Measurements from ENCODE around the gene RPUSD3. TPM values are rescaled to one million over a fixed set of nuclear protein-coding genes. Genes with fewer than 3 reads are reported as not detected.
A peak's percentile ranks its signal among the peaks of the same experiment; 100 is the strongest.

The RPUSD3 gene
- total RNA-seq, 4 donors from 2014 or later, result 37.1 to 69.7 (median 52.2) TPM

GRCh38 chr3:9792405-9793160 is 51.2 kb downstream of the RPUSD3 start, which contains the start of the genes ARPC4 and TADA3:
Gene ARPC4, plus strand, starts transcription at chr3:9793082. Its CDS starts 40 bp downstream, at chr3:9793122.
Gene TADA3, minus strand, starts transcription at chr3:9792473. Its CDS starts 1,007 bp downstream, at chr3:9791466.
- no peaks in the 10 kb centered on the region for H3K9me3 ChIP-seq
- H3K4me3 ChIP-seq, result peak within 1 kb of the TSS; percentile 90 to 99 (median 98)
- no peaks in the 10 kb centered on the region for H3K27me3 ChIP-seq
- WGBS, 2 donors, result 0 to 1% methylated on average over 63 to 65 of the region's 65 CpGs
- peak within 1 kb of the TSS; percentile 90 to 99 (median 98) for H3K27ac ChIP-seq
- peak; percentile 54 to 82 for TF ChIP-seq EP300 (IDR thresholded peaks at IDR 0.05)
- TF ChIP-seq, protein P1, sequence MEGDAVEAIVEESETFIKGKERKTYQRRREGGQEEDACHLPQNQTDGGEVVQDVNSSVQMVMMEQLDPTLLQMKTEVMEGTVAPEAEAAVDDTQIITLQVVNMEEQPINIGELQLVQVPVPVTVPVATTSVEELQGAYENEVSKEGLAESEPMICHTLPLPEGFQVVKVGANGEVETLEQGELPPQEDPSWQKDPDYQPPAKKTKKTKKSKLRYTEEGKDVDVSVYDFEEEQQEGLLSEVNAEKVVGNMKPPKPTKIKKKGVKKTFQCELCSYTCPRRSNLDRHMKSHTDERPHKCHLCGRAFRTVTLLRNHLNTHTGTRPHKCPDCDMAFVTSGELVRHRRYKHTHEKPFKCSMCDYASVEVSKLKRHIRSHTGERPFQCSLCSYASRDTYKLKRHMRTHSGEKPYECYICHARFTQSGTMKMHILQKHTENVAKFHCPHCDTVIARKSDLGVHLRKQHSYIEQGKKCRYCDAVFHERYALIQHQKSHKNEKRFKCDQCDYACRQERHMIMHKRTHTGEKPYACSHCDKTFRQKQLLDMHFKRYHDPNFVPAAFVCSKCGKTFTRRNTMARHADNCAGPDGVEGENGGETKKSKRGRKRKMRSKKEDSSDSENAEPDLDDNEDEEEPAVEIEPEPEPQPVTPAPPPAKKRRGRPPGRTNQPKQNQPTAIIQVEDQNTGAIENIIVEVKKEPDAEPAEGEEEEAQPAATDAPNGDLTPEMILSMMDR (IDR thresholded peaks at IDR 0.05), result peak in 3 of 5 experiments; percentile 12 to 69 (median 42)
- TF ChIP-seq POLR2A (IDR thresholded peaks at IDR 0.05), result peak in 1 of 2 donors; percentile 51
- peaks cover 0 to 61% (median 0%) of the 10 kb centered on the region in 3 donors for H3K36me3 ChIP-seq
- H3K4me1 ChIP-seq, result peaks cover 0 to 58% (median 28%) of the 10 kb centered on the region in 4 donors
- peak; percentile 87 to 88 for DNase-seq (ENCODE audit: low spot score in 2 of 2)

DNA sequence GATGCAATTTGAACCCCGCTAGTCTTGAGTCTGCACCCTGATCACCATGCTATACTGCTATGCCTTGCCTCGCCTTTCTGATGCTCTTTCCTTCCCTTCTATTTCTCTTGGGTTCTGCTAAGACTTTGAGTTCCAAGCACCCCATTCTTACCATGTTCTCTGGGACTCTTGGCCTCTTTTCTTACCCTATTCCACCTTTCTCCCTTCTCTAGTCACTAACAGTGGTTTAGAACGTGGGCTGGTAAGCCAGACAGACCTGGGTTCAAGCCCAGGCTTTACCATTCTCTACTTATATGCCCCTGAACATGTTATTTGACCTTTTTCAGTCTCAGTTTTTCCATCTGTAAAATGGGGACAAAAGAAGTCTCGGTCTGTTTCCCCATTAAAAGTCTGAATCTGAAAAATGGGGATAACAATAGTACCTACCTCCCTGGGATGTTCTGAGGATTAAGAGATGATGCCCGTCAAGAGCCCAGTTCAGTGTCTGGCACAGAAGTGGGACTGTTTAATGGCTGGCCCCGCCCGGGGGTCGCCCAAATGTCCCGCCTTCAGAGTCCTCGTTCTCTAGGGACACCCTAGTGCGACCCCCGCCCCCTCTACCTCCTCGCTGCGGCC is 51.9 kb downstream of the RPUSD3 start:
- WGBS, 2 donors, result 14 to 20% methylated on average over 10 to 14 of the region's 14 CpGs
- peaks cover 0 to 61% (median 0%) of the 10 kb centered on the region in 3 donors for H3K36me3 ChIP-seq
- TF ChIP-seq, protein P1 (IDR thresholded peaks at IDR 0.05), result no peak
- no peak for TF ChIP-seq POLR2A (IDR thresholded peaks at IDR 0.05)
- TF ChIP-seq EP300 (IDR thresholded peaks at IDR 0.05), result no peak

DNA sequence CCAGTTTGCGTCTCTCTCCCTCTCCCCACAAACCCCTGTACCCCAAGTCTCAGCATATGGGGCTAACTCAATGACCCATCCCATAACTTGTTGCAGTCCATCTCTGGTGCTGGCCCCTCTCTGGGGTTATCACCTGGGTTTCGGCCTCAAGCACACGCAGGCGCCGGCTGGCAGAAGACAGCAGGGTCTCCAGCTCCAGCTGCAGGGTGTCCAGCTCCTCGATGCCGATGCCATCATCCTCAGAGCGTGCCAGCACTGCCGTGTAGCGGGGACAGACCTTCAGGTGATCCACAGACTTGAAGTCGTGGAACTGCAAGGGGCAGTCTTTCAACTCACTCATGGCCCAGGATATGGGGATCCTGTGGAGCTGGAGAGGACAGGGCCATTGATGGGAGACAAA is 52.7 kb downstream of the RPUSD3 start:
- Histone ChIP-seq H3K4me1 (peaks cover 0 to 46% (median 26%) of the 10 kb centered on the region in 4 donors), H3K27ac (peak overlapping the region in 1 of 4 donors; percentile 99), H3K36me3 (peaks cover 0 to 64% (median 0%) of the 10 kb centered on the region in 3 donors), H3K4me3 (no peak overlapping the region), H3K9me3 (no peaks in the 10 kb centered on the region), H3K27me3 (no peaks in the 10 kb centered on the region)
- 88 to 92% methylated on average over 10 to 11 of the region's 11 CpGs for WGBS, 2 donors
- no peak for DNase-seq (ENCODE audit: low spot score in 2 of 2)
- TF ChIP-seq, protein P1 (IDR thresholded peaks at IDR 0.05), result no peak
- TF ChIP-seq EP300 (IDR thresholded peaks at IDR 0.05) (no peak), POLR2A (IDR thresholded peaks at IDR 0.05) (no peak)

More for the DNA sequence above, 51.9 kb downstream of the RPUSD3 start:
- Histone ChIP-seq H3K27ac (peak overlapping the region; percentile 90 to 99 (median 98)), H3K4me3 (peak overlapping the region; percentile 90 to 99 (median 98)), H3K27me3 (no peaks in the 10 kb centered on the region), H3K9me3 (no peaks in the 10 kb centered on the region), H3K4me1 (peaks cover 0 to 51% (median 28%) of the 10 kb centered on the region in 4 donors)
- no peak for DNase-seq (ENCODE audit: low spot score in 2 of 2)

Other genes starting within 250 kb of the RPUSD3 start
- 10 to 100 TPM; 33.3 to 45.5 (median 38.6) TPM for gene MTMR14, start 194.5 kb downstream of the RPUSD3 start, total RNA-seq
- gene CPNE9, start 140.2 kb downstream of the RPUSD3 start, total RNA-seq, result not detected
- gene BRPF1, start 112.3 kb downstream of the RPUSD3 start, total RNA-seq, result 10 to 100 TPM; 18.0 to 21.0 (median 20.6) TPM
- gene OGG1, start 94.1 kb downstream of the RPUSD3 start, total RNA-seq, result 10 to 100 TPM; 26.8 to 54.9 (median 40.6) TPM
- gene CAMK1, start 74.1 kb downstream of the RPUSD3 start, total RNA-seq, result 10 to 100 TPM; 60.3 to 94.8 (median 72.2) TPM
- 10 to 100 TPM; 56.1 to 69.0 (median 65.4) TPM for gene TADA3, start 51.5 kb downstream of the RPUSD3 start, total RNA-seq
- 100 to 1,000 TPM in 2 of 4 donors, 10 to 100 TPM in 2; 96.3 to 169 (median 125) TPM for gene ARPC4, start 50.9 kb downstream of the RPUSD3 start, total RNA-seq
- gene TTLL3, start 33.7 kb downstream of the RPUSD3 start, total RNA-seq, result 100 to 1,000 TPM in 3 of 4 donors, 10 to 100 TPM in 1; 58.2 to 173 (median 120) TPM
- gene CIDEC, start 36.2 kb upstream of the RPUSD3 start, total RNA-seq, result 100 to 1,000 TPM in 3 of 4 donors, 10 to 100 TPM in 1; 72.4 to 380 (median 174) TPM
- 10 to 100 TPM; 21.6 to 46.7 (median 34.7) TPM for gene JAGN1, start 46.6 kb upstream of the RPUSD3 start, total RNA-seq
- 10 to 100 TPM in 1 of 4 donors, 1 to 10 TPM in 2, under 1 TPM in 1; 0.59 to 10.1 (median 5.6) TPM for gene IL17RE, start 58.8 kb upstream of the RPUSD3 start, total RNA-seq
- 10 to 100 TPM; 60.4 to 68.4 (median 65.1) TPM for gene IL17RC, start 73.1 kb upstream of the RPUSD3 start, total RNA-seq
- 10 to 100 TPM; 18.2 to 54.9 (median 27.5) TPM for gene CRELD1, start 89.8 kb upstream of the RPUSD3 start, total RNA-seq
- 1 to 10 TPM; 2.2 to 3.3 (median 2.7) TPM for gene PRRT3, start 108.4 kb upstream of the RPUSD3 start, total RNA-seq
- gene EMC3, start 142.8 kb upstream of the RPUSD3 start, total RNA-seq, result 10 to 100 TPM; 16.1 to 30.6 (median 25.1) TPM
- 10 to 100 TPM in 2 of 4 donors, 1 to 10 TPM in 2; 2.0 to 13.7 (median 7.6) TPM for gene FANCD2, start 182.4 kb upstream of the RPUSD3 start, total RNA-seq